Measurements from ENCODE around the gene IGSF21.
"Not testable (repeated sequence)": the region's sequence is repeated elsewhere in the genome, so short reads cannot be mapped to it uniquely, and the experiment has no call there.

IGSF21 gene

DNA sequence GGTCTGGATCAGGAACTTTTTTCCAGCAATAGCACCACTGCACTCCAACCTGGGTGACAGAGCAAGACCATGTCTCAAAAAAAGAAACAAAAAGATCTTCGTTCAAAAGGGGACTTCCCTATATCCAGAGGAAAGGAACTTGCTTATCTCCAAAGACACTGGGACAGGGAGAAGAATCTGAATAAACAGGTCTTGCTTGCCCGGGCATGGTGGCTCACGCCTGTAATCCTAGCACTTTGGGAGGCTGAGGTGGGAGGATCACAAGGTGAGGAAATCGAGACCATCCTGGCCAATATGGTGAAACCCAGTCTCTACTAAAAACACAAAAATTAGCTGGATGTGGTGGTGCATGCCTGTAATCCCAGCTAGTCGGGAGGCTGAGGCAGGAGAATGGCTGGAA is 308.5 kb downstream of the IGSF21 start:
- not testable (repeated sequence) for H3K4me3 ChIP-seq (ENCODE audit: low read depth, low read length); H3K9ac ChIP-seq (ENCODE audit: low read depth, low read length); H3K36me3 ChIP-seq (ENCODE audit: control insufficient read depth, insufficient read depth, low read length); H3K27ac ChIP-seq (ENCODE audit: low read depth, low read length); H3K27me3 ChIP-seq (ENCODE audit: control insufficient read depth, insufficient read depth, low read length)
- peaks cover 21% of the 10 kb centered on the region for H3K9me3 ChIP-seq (ENCODE audit: control insufficient read depth, insufficient read depth, low read length)
- H3K4me1 ChIP-seq (ENCODE audit: control insufficient read depth, insufficient read depth, low read length), result peaks cover 38% of the 10 kb centered on the region

DNA sequence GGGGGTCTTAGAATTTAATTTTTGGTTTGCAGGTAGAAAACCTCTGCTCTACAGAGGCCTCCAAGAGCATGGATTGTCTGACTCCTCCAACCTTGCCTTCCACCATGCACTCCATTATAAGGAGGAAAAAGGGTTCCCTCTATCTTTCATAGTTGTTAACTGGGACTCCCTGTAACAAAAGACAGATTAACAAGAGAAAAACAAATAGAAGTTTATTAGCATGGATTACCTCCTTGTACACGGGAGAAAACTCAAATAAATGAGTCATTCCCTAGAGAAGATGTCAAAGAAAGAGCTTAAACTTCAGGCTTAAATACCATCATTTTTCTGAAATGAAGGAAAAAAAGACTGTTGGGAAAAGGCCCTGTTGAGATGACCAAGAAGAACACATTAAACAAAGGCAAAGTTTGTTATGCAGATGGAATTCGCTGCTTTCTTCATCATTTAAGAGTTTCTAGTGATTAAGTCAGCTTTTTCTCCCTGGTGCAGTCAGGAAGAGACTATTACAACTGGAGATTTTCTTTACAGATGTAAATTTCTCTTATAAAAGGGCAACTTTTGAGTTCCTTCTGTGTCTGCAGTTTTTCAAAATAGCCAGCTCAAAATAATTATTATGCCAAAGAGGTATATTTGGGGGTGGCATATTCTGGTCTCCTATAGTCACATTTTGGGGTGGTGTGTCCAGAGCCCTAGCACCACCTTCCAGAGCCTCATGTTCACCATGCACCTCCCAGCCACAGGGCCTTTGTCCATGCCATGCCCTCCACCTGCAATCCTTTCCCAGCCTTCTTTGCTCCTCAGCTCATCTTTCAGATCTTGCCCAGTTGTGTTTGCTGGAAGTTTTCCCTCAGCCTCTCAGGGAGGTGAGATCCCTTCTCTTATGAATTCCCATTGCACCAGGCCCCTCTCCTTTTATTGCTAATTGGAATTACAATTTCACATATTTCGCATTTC is 310.0 kb downstream of the IGSF21 start:
- Histone ChIP-seq H3K27me3 (ENCODE audit: control insufficient read depth, insufficient read depth, low read length) (no peaks in the 10 kb centered on the region), H3K9me3 (ENCODE audit: control insufficient read depth, insufficient read depth, low read length) (peaks cover 7% of the 10 kb centered on the region), H3K36me3 (ENCODE audit: control insufficient read depth, insufficient read depth, low read length) (no peaks in the 10 kb centered on the region), H3K4me1 (ENCODE audit: control insufficient read depth, insufficient read depth, low read length) (peaks cover 40% of the 10 kb centered on the region), H3K27ac (ENCODE audit: low read depth, low read length) (peak overlapping the region; percentile 86), H3K9ac (ENCODE audit: low read depth, low read length) (0 out of 2 replicates have a peak overlapping the region, but pooled peaks have one; percentile 9), H3K4me3 (ENCODE audit: low read depth, low read length) (peak overlapping the region; percentile 16; the same call in 1 of the 2 replicates)

DNA sequence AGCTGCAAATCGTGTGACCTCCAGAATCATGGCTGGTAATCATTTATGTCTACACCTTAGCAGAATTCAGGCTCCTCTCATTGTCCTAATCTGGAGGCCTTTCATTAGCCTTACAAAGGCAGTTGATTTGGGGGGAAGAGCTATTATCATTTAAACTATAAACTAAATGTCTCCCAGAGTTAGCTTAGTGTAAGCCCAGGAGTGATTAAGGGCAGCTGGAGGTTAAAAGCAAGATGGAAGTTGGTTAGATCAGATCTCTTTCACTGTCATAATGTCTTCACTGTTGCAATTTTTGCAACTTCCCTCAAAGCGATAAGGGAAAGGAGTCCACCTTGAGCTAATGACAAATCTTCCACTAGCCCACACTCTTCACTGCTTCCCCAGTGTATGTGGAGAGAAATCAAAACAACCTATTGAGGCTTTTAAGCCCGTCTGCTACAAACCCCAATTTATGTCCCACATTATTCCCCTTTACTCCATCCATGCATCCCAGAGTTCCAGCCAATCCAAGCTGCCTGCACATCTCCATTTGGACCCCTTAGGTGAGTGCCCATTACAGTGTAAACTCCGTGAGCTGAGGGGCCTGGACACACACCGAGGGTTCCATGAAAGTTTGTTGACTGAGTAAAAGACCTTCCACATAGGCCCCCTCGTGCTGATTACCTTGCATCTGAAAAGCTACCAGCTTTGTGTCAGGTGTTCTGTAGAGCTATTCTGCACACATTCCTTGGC is 311.7 kb downstream of the IGSF21 start:
- Histone ChIP-seq H3K9ac (ENCODE audit: low read depth, low read length) (peak overlapping the region; percentile 60), H3K36me3 (ENCODE audit: control insufficient read depth, insufficient read depth, low read length) (no peaks in the 10 kb centered on the region), H3K4me1 (ENCODE audit: control insufficient read depth, insufficient read depth, low read length) (peaks cover 40% of the 10 kb centered on the region), H3K4me3 (ENCODE audit: low read depth, low read length) (no peak overlapping the region; the same call in 1 of the 2 replicates), H3K27me3 (ENCODE audit: control insufficient read depth, insufficient read depth, low read length) (no peaks in the 10 kb centered on the region), H3K27ac (ENCODE audit: low read depth, low read length) (peak overlapping the region; percentile 86), H3K9me3 (ENCODE audit: control insufficient read depth, insufficient read depth, low read length) (no peaks in the 10 kb centered on the region)

DNA sequence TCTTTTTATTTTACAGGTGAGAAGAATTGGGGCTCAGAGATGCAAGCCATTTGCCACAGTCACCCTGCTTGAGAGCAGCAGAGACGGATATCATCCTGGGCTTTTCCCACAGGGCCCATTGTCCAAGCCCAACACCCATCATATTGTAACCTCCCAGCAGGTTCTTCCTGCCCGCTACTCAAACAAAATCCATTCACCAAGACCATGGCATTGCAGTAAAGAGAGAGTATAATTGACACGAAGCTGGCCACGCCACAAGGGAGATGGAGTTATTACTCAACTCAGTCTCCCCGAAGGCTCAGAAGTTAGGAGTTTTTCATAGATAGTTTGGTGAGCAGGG is 312.2 kb downstream of the IGSF21 start:
- no peaks in the 10 kb centered on the region for H3K9me3 ChIP-seq (ENCODE audit: control insufficient read depth, insufficient read depth, low read length)
- peak overlapping the region; percentile 86 for H3K27ac ChIP-seq (ENCODE audit: low read depth, low read length)
- H3K27me3 ChIP-seq (ENCODE audit: control insufficient read depth, insufficient read depth, low read length), result no peaks in the 10 kb centered on the region
- H3K4me3 ChIP-seq (ENCODE audit: low read depth, low read length), result no peak overlapping the region
- H3K36me3 ChIP-seq (ENCODE audit: control insufficient read depth, insufficient read depth, low read length), result no peaks in the 10 kb centered on the region
- H3K4me1 ChIP-seq (ENCODE audit: control insufficient read depth, insufficient read depth, low read length), result peaks cover 40% of the 10 kb centered on the region
- peak overlapping the region; percentile 60; the same call in 1 of the 2 replicates for H3K9ac ChIP-seq (ENCODE audit: low read depth, low read length)

DNA sequence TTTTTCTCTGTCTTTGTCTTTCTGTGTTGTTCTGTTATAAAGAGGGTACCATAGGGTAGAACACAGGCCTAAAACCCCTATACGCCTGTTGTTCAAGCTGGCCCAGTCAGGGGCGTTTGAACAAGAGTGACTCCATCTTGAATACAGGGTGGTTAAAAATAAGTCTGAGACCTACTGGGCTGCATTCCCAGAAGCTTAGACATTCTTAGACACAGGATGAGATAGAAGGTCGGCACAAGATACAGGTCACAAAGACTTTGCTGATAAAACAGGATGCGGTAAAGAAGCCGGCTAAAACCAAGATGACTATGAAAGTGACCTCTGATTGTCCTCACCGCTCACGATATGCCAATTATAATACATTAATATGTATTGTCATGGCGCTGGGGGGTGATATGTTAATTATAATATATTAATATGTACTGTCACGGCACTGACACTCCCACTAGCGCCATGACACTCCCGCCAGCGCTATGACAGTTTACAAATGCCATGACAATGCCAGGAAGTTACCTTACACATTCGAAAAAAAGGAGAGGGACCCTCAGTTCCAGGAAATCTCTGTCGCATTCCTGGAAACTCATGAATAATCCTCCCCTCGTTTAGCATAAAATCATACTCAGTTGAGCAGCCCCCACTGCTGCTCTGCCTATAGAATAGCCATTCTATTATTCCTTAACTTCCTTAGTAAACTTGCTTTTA is 314.6 kb downstream of the IGSF21 start:
- H3K36me3 ChIP-seq (ENCODE audit: control insufficient read depth, insufficient read depth, low read length), result no peaks in the 10 kb centered on the region
- H3K9ac ChIP-seq (ENCODE audit: low read depth, low read length), result no peak overlapping the region
- H3K27ac ChIP-seq (ENCODE audit: low read depth, low read length), result no peak overlapping the region
- H3K4me1 ChIP-seq (ENCODE audit: control insufficient read depth, insufficient read depth, low read length), result peaks cover 31% of the 10 kb centered on the region
- peaks cover 7% of the 10 kb centered on the region for H3K9me3 ChIP-seq (ENCODE audit: control insufficient read depth, insufficient read depth, low read length)
- H3K4me3 ChIP-seq (ENCODE audit: low read depth, low read length), result no peak overlapping the region
- H3K27me3 ChIP-seq (ENCODE audit: control insufficient read depth, insufficient read depth, low read length), result no peaks in the 10 kb centered on the region

DNA sequence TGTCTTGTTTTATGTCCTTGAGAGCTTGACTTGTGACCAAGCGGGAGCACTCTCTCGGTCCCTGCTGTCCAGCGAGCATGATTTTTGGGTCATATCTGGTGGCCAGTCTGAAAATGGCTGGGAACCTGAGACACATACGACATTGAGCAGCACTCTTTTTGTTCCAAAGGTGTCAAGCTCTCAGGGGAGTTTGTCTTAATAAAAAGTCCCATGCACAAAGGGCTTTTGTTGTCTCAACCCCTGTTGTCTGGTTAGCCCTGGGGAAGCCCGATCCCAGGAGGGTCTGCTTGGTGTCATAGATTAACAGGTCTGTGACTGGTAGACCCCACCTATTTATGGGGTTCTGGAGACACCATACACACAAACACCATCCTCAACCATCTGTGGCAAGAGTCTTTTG is 315.4 kb downstream of the IGSF21 start:
- Histone ChIP-seq H3K9ac (ENCODE audit: low read depth, low read length) (no peak overlapping the region), H3K4me1 (ENCODE audit: control insufficient read depth, insufficient read depth, low read length) (peaks cover 24% of the 10 kb centered on the region), H3K36me3 (ENCODE audit: control insufficient read depth, insufficient read depth, low read length) (no peaks in the 10 kb centered on the region), H3K4me3 (ENCODE audit: low read depth, low read length) (no peak overlapping the region), H3K27ac (ENCODE audit: low read depth, low read length) (no peak overlapping the region), H3K9me3 (ENCODE audit: control insufficient read depth, insufficient read depth, low read length) (peaks cover 7% of the 10 kb centered on the region), H3K27me3 (ENCODE audit: control insufficient read depth, insufficient read depth, low read length) (no peaks in the 10 kb centered on the region)

DNA sequence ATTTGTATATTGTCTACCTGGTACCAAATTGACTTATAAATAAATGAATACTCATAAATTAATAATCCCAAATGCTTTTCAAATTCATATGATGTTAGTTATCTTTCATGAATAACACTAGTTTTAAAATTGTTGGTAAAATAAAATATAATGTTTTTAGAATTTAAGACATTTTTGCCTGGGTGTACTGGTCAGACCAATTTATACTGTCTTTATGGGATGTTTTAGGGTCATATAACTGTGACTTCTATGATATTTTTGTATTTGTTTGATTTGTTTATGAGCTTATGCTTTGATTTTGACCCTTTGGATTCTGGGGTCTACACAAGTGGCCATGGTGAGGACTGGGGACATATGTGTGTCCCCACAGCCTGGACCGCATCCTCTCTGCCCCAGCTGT is 319.0 kb downstream of the IGSF21 start:
- Histone ChIP-seq H3K4me1 (ENCODE audit: control insufficient read depth, insufficient read depth, low read length) (0 out of 2 replicates have a peak, but pooled peaks cover under 1% of the 10 kb centered on the region), H3K36me3 (ENCODE audit: control insufficient read depth, insufficient read depth, low read length) (no peaks in the 10 kb centered on the region), H3K4me3 (ENCODE audit: low read depth, low read length) (no peak overlapping the region), H3K27ac (ENCODE audit: low read depth, low read length) (no peak overlapping the region), H3K9me3 (ENCODE audit: control insufficient read depth, insufficient read depth, low read length) (peaks cover 7% of the 10 kb centered on the region), H3K9ac (ENCODE audit: low read depth, low read length) (no peak overlapping the region), H3K27me3 (ENCODE audit: control insufficient read depth, insufficient read depth, low read length) (no peaks in the 10 kb centered on the region)
